Lower leg skin (tissue), 3 donors: ENCODE data around the gene TWSG1.

Experiments
- CTCF ChIP-seq, 3 donors: fragments of 450-650 bp; IDR thresholded peaks; one replicate each; pipeline ENCODE4 v1.5.1; 2016; ENCODE audit warnings: antibody characterized with exemption in 3 of 3, mild to moderate bottlenecking in 3 of 3, moderate library complexity in 2 of 3
- POLR2A ChIP-seq, 2 donors: fragments of 450-650 bp; IDR thresholded peaks; one replicate each; pipeline ENCODE4 v1.6.1; 2016 to 2017; ENCODE audit warnings: antibody characterized with exemption in 2 of 2, mild to moderate bottlenecking in 1 of 2, moderate library complexity in 1 of 2

GRCh38 chr18:9333441-9334328 is 888 bp upstream of the TWSG1 start:
- TF ChIP-seq CTCF (IDR thresholded peaks at IDR 0.05) = no peak
- TF ChIP-seq POLR2A (IDR thresholded peaks at IDR 0.05) = no peak
